G401 (cell line): Measurements from ENCODE around the gene AUTS2. TPM values are rescaled to one million over a fixed set of nuclear protein-coding genes. Genes with fewer than 3 reads are reported as not detected.

Source experiments
- DNase-seq: peaks from one replicate; pipeline ENCODE4 v3.0.0-alpha.2; 2015; ENCODE audit warnings: low spot score
- in situ Hi-C: cut with HindIII; loops from 2 replicates; pipeline ENCODE4 v1.10.0; 2016; ENCODE audit warnings: low sequenced_read_pairs, mixed read lengths
- total RNA-seq: library from RNA; depleted of rRNA; stranded (reverse); fragments of >200 nt; shearing (Covaris generic); gene quantifications from 2 replicates; pipeline ENCODE4 v1.2.3, GENCODE V29; 2014

The AUTS2 gene
- total RNA-seq, 1 experiment from 2014 or later, result 4.4 TPM

DNA sequence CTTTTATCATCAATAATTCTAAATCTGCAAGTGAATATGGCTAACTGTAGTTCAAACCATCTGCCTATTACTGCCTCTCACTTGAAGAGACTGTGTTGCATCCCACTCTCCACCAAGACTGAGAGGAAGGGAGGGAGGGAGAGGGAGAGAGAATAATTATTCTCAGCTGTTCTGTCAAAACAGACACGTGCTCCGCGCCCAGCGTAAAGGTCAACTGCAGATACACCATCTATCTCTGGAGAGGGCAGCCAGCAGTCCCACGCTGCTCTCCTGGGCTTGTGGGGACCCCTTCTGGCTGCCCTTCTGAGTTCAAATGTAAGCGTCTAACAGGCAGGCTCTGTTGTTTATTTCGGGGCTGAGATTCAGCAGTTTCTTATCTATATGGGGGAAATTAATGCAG, 908.2 kb downstream of the AUTS2 start:
- no peak for DNase-seq
- in situ Hi-C loops, result no loop called here

DNA sequence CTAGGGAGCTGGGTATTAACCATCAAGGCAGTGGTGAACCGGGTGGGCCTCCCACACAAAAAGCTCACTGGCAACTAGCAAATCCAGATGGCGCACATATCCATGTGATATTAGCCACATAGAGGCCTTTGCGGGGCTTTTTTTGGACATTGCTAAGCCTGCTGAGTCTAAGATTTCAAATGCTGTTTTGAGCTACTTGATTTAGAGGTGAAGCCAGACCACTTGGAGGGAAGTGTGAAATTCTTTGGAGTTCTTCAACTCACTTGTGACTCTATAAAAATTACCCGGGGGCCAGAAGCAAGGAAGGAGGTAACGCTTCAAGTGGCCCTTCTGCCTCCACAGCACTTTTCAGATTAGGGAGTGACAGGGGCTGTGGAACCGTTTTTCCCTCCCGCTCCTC, 913.9 kb downstream of the AUTS2 start:
- DNase-seq, result no peak
- in situ Hi-C loops, result no loop called here

DNA sequence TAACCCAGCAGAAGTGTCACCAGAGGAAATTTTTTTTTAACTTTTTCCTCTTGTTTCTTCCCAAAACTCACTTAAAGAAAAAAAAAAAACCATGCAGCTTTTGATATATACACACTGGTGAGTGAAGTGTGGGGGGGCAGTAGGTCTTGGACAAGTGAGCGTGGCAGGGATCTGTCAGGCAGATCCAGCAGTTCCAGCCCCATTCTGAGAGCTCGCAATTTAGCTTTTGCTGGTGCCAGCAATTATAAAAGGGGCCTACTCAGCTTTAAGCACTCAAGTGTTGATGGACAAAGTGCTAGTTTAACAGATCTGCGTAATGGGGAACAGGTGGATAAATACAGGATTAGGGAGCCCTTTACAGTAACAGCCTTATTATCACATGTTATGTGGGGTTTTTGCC, 914.5 kb downstream of the AUTS2 start:
- in situ Hi-C loops, result no loop called here
- no peak for DNase-seq

DNA sequence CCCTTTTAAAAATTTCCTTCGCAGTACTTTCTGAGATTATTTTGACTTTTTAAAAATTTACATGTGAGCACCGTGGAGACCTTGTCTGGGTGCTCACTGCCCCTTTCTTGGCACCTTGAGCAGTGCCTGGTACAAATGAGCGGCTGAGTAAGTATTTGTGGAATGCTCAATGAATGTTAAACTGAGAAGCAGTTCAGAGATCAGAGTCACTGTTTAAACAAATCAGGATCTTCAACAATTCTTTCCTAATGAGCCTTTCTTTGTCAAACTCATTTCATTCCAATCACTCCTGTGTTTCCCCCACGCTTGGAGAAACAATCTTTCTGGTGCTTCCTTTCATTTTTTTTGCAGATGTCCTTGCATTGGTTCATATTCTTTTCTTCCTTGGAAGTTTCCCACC, 922.3 kb downstream of the AUTS2 start:
- DNase-seq, result no peak
- in situ Hi-C loops, result no loop called here

DNA sequence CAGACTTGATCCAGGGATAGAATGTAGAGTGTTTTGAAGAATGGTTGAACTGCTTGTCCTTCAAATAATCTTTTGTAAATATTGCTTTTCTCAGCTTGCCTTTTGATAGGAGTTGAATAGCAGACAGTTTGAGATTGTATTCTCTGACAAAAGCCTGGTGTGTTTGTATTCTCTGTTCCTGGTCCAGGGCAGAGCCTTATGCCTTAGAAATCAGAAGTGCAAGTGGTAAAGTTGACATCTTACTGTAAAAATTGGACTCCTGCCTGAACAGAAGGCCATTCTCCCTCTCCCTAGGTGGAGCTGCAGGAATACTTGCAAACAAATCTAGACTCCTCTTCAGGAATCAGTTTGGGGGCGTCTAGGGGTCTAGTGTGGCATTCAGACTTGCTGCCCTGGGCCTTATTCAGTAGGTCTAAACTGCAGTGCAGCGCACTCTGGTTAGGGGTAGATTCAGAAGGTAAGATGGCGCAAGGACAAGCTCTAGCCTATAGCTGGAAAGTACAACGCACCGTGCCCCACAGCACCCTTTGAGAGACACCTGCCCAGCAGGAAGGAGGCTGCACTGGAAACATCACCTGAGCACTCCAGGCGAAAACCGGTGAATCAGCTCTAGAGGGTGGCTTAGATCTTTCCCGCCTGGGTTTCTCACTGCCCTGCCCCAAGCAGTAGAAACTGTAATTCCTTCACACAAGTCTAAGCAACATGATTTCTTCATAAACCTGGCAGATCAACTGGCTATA, 925.1 kb downstream of the AUTS2 start:
- in situ Hi-C loops, result no loop called here
- DNase-seq, result no peak

DNA sequence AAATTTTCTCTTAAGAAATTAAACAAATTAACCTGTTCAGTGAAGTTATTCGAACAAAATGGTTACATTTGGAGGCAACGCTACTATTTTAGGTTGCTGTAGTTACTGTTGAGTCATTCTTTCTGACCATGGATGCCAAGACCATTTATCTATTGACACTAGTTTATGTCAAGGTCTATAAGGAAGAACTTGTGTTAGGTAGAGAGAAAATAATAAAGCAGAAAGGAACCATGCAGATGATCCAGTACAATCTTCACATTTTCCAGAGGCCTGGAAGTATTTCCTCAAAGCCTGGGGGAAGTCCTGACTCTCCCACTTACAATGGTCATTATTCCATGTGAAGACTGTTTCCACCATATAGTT, 925.7 kb downstream of the AUTS2 start:
- in situ Hi-C loops, result no loop called here
- DNase-seq, result no peak

DNA sequence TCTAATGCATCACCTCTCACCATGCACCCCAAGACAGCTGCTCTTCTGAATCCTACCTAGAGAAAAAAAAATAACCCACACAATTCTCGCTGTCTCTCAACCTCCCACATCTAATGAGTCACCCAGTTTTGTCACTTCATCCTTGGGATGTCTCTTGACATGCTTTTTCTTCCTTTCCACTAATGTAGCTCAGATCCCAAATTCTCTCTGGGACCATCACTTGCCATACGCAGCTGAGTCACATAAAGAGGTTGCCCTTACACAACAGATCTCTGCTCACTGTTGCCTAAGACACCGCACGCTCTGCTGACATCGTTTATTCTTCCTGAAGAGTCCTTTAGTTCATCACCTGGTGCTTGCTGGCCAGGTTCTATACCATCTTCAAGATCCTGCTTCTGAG, 927.7 kb downstream of the AUTS2 start:
- in situ Hi-C loops, result no loop called here
- DNase-seq, result no peak

DNA sequence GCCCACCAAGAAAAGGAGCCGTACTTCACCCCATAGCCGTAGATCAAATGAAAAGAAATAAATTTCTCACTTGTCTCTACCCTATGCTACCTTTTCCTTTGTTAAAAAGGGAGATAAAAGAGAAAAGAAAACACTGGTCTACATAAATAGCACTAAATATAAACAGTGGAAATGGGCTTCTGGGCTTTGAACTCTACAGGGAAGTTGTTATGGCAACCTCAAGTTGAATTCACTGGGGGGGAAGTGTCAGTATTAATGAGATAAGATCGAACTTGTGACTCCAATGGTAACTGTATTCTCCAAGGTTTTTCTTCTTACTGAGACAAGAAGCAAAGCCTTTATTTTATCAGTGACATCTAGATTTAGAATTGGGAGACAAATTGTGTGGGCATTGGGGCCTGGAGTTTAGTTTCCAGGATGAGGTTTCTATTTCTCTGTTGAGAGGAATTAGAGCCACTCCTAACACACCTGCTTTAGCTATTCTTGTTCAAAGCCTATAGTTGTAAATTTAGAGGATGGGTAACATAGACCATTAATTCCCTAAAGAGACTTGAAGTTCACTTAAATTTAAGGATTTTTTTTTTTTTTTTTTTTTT, 929.3 kb downstream of the AUTS2 start:
- no peak for DNase-seq
- in situ Hi-C loops, result no loop called here

DNA sequence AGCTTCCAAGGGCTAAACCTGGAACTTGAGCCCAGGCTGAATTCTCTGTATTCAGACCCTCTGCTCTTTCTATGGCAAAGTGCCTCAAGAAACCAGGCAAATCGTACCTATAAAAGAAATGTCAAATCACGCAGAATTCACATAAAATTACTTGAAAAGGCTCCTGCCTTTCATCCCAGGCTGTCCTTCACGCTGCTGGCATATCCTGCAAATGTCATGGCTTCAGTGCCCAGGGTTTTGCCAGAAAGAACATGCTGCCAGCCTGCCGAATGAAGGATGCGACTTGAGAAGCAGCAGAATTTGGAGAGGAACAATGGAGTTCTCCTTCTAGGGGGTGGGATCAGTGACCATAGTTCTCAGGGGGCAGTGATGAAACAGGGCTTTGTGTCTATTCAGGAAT, 931.2 kb downstream of the AUTS2 start:
- in situ Hi-C loops, result no loop called here
- DNase-seq, result no peak

DNA sequence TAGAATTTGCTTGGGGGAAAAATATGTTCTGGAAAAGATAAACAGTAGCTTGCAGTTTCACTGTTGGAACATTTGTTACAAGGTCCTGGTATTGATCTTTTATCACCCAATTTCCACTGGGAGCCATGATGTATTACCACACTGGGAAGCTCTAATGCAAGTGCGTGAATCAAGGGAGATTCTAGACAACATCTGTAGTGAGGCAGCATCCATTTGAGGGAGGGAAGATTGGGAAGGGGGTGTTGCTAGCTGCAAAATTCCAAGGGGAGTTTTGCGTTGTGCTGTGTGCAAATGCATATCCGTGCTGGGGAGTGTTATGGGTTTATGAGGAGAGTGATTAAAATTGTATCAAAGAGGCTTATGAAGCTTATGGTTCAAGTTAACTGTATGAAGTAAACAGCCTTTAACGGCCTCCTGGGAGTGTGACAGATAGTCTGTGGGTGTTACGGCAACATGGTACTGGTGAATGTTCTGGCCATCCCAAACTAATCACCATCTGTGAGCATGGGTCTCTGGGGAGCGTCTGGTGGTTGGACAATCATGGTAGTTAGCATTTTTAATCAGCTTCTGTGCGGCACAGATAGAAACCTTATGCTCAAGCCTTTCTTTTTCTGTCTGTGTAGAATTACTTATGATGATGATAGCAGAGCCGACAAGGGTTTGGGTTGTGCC, 931.8 kb downstream of the AUTS2 start:
- in situ Hi-C loops, result no loop called here

DNA sequence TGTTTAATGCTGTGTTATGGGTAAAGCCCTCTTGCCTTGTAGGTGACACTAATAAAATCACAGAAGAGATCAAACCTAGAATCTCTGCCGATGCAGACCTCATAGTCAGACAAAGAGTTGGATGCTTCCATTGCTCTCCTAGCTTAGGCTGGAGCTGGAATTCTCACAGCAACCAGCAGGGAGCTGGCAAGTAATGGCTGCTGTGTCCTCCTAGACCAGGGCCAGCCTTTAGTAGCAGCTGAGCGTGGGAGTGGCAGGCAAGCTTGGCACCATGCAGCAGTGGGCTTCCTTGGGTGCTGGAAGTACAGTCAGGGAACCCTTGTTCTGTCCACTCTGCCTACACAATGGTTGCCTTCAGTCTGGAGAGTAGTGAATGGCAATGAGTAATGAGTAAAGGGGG, 935.3 kb downstream of the AUTS2 start:
- peak; percentile 23 for DNase-seq
- in situ Hi-C loops, result no loop called here

More for the DNA sequence above, 931.8 kb downstream of the AUTS2 start:
- no peak for DNase-seq

DNA sequence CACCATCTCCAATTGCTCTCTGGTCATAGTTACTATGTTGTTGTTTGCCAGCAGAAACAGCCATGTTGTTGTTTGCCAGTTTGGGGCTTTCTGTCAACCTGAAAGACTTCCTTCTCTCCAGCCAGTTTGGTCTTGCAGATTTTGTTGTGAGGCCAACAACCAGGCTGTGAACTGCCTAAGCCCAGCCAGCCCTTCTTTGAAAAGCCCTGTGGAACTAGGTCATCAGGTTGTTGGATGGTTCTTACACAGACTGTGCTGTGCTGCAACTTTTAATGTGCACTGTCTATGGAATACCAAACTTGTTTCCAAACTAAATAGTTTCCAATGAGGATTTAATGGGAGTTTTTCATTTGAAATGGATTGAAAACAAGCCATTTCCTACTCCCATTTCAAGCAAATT, 940.9 kb downstream of the AUTS2 start:
- in situ Hi-C loops, result no loop called here
- peak; percentile 68 for DNase-seq

DNA sequence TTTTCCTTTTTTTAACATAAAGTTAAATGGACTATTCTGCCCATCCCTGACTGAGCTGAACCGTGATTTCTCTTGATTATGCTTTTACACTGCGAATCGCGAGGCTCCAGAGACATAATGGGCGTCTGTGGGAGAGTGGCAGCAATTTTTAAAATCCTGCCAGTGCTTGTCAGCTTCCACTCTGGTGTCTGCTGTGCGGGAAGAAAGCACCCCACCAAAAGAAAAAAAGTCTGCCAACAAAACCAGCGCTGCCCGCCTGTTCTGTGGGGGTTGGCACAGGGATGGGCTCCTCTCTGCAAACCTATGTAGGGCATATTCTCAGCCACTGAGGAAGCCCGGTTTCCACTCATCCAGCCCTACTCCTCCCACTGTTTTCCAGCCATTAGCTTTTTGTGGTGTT, 941.3 kb downstream of the AUTS2 start:
- peak; percentile 38 for DNase-seq
- in situ Hi-C loops, result no loop called here

DNA sequence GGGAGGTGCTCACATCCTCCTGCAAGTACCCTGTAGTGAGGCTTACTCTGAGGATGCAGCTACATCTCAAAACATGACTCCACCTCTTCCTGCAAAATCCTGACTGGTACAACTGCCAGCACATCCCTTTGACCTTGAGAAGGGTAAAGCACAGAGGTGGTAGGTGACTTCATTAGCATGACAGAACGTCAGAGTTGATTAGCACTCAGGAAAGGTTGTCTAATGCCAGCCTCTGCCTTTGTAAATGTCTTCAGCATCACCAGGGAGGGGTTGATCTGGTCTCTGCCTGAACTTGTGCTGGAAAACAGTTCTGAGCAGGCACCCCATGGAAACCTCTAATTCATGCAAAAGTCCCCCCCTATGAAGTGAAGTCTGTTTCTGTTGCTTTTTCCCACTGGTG, 942.4 kb downstream of the AUTS2 start:
- in situ Hi-C loops, result no loop called here
- no peak for DNase-seq

DNA sequence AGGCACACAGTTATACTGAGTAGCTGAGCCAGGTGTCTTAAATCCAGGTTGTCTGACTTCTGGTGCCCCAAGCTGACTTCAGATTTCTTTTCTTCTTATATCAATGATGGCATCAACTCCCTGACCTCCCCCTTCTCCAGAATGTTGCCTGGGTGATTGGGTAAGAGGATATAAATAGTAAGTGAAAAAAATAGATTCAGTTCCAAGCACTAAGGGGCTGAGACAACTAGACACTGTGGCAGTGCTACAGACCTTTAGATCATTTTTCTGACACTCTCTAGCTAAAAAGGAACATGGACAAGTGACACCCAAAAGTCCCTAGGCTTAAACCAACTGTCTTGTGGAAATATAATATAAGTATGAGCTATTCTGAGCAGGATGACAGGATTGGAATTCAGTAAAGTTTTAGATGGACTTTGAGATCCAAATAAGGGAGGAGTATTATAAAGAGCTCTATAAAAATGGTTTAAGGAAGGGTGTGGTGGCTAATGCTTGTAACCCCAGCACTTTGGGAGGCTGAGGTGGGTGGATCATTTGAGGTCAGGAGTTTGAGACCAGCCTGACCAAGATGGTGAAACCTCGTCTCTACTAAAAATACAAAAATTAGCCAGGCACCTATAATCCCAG, 944.6 kb downstream of the AUTS2 start:
- in situ Hi-C loops, result no loop called here
- no peak for DNase-seq

DNA sequence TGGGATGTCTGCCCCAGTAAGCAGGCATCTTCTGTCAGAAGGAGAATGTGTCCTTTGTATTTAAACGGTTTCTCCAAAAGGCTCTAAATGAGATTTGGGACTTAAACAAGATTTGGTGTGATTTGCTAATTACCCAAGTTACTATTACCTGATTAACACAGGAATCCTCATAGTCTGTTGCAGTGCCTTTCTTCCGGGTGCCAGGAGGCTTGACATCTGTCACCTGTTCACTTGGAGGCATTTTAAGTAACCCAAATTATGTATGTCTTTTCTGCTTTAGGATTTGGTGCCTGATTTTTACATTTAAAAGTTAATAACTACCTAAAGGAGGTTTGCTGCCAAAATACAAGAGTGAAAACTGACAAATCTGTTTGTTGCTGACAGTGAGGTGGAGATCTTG, 945.7 kb downstream of the AUTS2 start:
- DNase-seq, result no peak
- in situ Hi-C loops, result no loop called here

DNA sequence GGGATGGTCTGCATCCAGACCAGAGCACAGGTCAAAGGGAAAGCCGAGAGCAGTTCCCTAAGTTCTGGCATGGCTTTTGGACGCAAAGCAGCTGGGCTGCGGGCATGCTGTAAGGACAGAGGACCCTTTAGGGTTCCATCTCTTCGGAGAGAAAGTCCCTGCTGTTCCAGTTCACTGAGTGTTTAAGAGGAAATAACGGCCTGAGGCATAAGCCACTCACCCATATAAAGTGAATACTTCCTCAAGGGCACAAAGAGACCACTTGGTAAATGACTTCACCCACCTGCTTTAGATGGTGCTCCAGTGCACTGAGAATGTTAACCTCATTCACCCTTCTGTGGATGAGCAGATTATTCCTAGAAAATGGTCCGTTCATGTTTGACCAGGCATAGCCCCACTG, 946.9 kb downstream of the AUTS2 start:
- in situ Hi-C loops, result no loop called here
- no peak for DNase-seq

DNA sequence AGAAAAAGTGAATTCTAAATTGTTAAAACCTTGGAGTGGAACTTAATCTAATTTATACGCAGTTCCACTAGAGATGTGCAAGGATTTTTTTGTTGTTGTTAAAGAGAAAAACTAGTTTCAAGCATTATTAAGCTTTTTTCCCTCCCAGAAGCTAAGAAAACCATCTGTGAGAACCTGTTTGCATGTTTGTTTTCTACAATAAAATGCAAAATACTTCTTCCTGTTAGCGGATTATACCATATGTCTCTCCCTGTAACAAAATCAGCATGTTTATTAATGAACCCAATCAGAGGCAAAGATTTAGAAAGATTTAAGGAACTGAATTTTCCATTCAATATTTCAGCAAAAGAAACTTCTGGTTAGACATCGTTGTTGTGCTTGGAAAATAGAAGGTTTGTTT, 953.9 kb downstream of the AUTS2 start:
- in situ Hi-C loops, result no loop called here
- no peak for DNase-seq

DNA sequence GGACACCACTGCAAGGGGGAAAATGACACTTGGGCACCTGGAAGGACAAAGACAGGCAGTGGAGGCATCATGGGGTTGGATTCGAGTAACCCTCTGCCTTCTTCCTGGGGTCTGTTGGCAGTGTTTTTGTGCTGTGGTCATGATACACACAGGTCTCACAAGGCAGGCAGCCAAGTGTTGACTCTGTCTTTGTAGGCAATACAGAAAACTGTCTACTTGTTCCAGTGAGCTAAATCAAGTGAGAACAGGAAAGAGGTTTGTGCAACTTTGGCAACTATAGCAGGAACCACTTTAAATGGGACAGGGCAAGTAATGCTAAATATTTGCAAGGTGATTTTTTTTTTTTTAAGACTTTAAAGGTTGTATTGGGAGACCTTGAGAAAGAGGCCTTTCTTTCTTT, 955.1 kb downstream of the AUTS2 start:
- in situ Hi-C loops, result no loop called here
- DNase-seq, result peak; percentile 24

DNA sequence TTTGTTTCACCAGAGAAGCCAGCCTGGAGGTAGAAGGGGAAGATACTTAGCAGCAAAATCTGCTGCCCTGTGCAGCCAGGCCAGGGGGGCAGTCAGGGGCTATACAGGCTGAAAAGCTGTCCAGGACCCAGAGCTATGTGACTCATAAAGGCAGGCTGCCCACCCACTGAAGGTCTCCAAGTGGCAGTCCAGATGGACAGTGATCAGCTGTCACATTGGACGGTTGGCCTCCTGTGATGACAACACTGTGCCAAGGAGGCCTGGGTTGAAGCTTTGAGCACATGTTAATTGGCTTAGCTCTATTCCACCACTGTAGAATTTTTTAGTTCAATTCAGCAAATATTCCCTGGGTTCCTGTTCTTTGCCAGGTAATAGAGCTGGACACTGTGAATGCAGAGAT, 956.4 kb downstream of the AUTS2 start:
- DNase-seq, result peak; percentile 79
- in situ Hi-C loops, result no loop called here
